Muscle layer of colon (tissue), 2 donors: ENCODE measurements around the gene YPEL3.
"Not testable (repeated sequence)": the region's sequence is repeated elsewhere in the genome, so short reads cannot be mapped to it uniquely, and the experiment has no call there.

Source experiments
- H3K27ac ChIP-seq: one replicate; pipeline ENCODE4 v1.7.0; 2013; ENCODE audit warnings: low read depth, mild to moderate bottlenecking, low read length, moderate library complexity
- H3K27me3 ChIP-seq, 2 donors: one replicate each; pipeline ENCODE4 v1.7.0; 2013; ENCODE audit warnings: low read length in 2 of 2, mild to moderate bottlenecking in 2 of 2; ENCODE audit not compliant: insufficient read depth in 2 of 2, control insufficient read depth in 1 of 2
- H3K36me3 ChIP-seq: one replicate; pipeline ENCODE4 v1.7.0; 2013; ENCODE audit warnings: mild to moderate bottlenecking, low read length; ENCODE audit not compliant: insufficient read depth
- H3K4me1 ChIP-seq: one replicate; pipeline ENCODE4 v1.7.0; 2013; ENCODE audit warnings: mild to moderate bottlenecking, low read length; ENCODE audit not compliant: insufficient read depth
- H3K4me3 ChIP-seq, 2 donors: one replicate each; pipeline ENCODE4 v1.7.0; 2013; ENCODE audit warnings: low read length in 2 of 2, low read depth in 1 of 2, mild to moderate bottlenecking in 1 of 2, moderate library complexity in 1 of 2
- H3K9ac ChIP-seq: one replicate; pipeline ENCODE4 v1.7.0; 2013; ENCODE audit warnings: low read length
- H3K9me3 ChIP-seq: one replicate; pipeline ENCODE4 v1.7.0; 2013; ENCODE audit warnings: mild to moderate bottlenecking, low read length
- donor health status: abdominal sarcoma.
- donor health status: Adenocarcinoma of cecum.

Gene YPEL3

DNA sequence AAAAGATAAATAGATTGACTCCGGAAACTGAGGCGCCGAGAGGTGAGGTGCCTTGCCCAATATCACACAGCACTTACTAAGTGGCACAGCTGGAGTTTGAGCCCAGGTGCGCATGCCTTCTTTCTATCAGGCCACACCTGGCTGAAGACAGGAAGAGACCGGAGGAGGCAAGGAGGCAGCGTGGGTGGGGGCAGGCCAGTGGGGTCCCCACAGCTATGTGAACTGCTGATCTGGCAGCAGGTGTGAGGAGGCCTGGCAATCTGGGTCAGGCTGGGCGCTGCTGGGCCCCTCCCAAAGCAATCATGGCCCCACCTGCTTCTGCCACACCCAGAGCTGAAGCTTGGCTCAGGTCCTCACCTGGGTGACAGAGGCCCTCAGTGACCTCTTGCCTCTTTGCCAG, 19.2 kb upstream of the YPEL3 start:
- H3K36me3 ChIP-seq: peaks cover 59% of the 10 kb centered on the region
- H3K27ac ChIP-seq: no peak overlapping the region
- H3K9me3 ChIP-seq: no peaks in the 10 kb centered on the region

DNA sequence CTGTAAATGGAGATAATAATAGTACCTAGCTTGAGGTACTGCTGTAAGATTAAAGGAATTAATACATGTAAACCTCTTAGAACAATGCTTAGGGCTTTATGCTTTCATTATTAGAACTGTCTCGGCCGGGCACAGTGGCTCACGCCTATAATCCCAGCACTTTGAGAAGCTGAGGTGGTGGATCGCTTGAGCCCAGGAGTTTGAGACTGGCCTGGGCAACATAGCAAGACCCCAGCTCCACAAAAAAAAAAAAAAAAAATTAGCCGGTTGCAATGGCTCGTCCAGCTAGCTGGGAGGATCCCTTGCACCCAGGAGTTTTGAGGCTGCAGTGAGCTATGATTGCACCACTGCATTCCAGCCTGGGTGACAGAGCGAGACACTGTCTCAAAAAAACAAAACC, 18.8 kb upstream of the YPEL3 start:
- H3K4me3 ChIP-seq, H3K4me1 ChIP-seq, H3K9me3 ChIP-seq, H3K27ac ChIP-seq, H3K27me3 ChIP-seq, H3K9ac ChIP-seq: not testable (repeated sequence)
- H3K36me3 ChIP-seq: peaks cover 59% of the 10 kb centered on the region

More for the DNA sequence above, 19.2 kb upstream of the YPEL3 start:
- no peak overlapping the region for H3K4me3 ChIP-seq
- H3K9ac ChIP-seq: no peak overlapping the region
- H3K4me1 ChIP-seq: peaks cover 5% of the 10 kb centered on the region
- no peaks in the 10 kb centered on the region for H3K27me3 ChIP-seq

DNA sequence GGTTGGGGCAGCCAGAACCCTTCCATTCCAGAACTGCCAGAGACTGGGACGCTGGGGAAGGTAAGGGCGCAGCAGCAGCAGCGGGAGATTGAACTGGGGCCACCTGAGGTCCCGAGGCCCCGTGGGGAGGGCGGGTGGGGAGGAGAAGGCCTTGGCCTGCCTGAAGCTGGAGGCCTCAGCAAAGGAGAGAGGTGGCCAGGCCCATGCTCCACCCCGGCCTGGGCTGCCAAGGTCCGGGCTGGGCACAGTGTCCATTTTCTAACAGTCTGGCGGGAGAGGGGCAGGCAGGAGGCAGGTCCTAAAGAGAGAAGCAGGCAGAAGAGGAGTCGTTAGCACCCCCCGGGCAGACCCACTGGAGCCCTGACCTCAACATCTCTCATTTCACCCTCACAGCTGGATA, 18.4 kb upstream of the YPEL3 start:
- H3K9ac ChIP-seq: no peak overlapping the region
- peaks cover 5% of the 10 kb centered on the region for H3K4me1 ChIP-seq
- no peaks in the 10 kb centered on the region for H3K9me3 ChIP-seq
- no peak overlapping the region for H3K4me3 ChIP-seq
- H3K27me3 ChIP-seq: no peaks in the 10 kb centered on the region
- no peak overlapping the region for H3K27ac ChIP-seq
- peaks cover 57% of the 10 kb centered on the region for H3K36me3 ChIP-seq

DNA sequence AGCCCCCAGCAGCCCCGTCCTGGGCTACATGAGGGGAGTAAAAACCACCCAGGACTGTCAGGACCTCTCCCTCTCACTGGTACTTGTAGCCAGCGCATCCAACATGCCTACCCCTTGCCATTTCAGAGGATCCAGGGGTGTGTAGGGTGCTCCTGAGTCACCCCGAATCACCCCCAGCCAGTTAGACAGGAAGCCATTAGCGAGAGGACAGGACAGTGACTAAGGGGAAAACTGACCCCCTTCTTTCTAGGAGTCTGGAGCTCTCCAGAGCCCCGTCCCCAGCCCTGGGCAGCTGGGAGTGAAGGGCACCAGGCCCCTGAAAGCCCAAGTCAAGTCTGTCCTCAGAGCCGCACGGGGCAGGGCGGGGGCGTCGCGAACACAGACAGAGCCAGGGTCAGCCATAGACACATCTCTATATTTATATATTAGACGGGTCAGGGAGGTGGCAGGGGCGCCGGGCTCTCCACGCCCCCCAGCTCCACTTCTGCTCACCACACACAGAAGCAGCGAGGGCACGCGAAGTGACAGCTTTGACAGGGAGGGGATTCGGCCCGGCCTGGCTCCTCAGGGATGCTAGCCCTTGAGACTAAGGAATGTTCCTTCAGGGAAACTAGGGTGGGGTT, 17.8 kb upstream of the YPEL3 start:
- H3K27me3 ChIP-seq: no peaks in the 10 kb centered on the region
- no peak overlapping the region for H3K4me3 ChIP-seq
- H3K36me3 ChIP-seq: peaks cover 53% of the 10 kb centered on the region
- no peaks in the 10 kb centered on the region for H3K9me3 ChIP-seq
- peaks cover 5% of the 10 kb centered on the region for H3K4me1 ChIP-seq
- H3K27ac ChIP-seq: no peak overlapping the region
- no peak overlapping the region for H3K9ac ChIP-seq

DNA sequence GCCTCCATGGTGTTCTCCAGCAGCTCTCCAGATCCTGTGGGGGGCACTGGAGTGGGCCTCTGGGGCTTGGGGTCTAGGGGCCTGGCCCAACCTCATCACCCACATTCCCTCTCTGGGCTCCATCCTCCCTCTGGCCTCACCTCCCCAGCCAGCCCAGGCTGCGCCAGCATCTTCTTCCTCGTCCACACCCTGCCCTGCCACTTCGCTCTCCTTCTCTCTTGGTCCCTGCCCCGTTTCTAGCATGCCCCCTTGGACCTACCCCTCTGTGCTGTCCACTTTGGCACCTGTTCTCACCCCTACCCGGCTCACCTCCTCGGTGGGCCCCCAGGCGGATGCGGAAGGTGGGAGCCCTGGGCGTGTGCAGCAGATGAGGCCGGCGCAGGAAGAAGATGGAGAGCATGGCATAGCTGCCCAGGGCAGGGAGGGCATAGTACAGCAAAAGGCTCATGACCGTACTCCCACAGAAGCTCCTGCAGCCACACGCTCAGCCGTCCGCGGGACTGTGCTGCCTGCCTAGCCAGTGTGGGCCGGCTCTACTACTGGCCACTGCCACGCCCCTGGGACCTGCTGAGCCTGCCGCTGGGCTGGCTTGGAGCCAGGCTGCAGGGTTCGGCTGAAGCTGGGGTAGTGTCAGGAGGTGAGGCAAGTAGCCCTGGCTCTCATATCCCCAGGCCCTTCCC, 17.2 kb upstream of the YPEL3 start, which contains the start of gene GDPD3:
Gene GDPD3, minus strand, starts transcription at position 507 of the 680 bp plus-strand sequence. Its CDS starts 59 bp downstream, at position 448.
- Histone ChIP-seq H3K9ac (no peak within 1 kb of the TSS), H3K36me3 (peaks cover 51% of the 10 kb centered on the region), H3K4me1 (peaks cover 5% of the 10 kb centered on the region)

DNA sequence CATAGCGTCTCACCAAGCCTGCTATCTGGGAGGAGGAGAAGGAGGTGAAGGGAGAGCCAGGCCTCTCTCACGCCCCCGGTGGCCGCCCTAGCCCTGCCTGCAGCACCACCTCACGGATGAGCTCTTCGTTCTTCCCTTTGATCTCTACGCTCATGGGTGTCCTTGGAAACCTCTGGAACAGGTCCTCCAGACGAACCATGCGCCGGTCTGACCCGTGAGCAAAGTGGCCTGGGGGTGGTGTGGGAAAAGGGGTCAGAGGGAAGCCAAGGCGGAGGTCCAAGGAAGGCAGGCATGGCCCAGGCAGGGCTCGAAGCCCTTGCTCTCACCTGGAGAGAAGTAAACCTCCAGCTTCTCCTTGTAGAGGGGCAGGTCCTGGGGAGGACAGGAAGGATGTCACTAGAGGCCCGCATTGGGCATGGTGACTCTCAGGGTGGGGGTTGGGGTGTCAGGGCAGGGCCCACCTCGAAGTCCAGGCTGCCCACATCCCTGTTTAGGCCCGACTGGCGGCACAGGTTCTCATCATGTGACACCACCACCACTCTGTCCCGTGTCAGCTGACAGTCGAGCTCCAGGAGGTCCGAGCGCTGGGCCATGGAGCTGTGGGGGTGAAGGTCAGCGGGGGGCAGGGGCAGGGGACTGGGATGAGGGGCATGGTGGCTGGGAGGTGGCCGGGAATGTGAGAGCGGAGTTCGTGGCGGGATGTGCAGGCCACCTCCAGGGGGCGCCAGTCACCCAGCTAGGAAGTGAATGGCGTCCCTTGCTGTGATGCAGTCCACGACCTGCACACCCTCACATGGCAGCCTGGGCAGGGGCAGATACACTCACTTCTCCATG, 16.4 kb upstream of the YPEL3 start:
- Histone ChIP-seq H3K4me1 (peaks cover 5% of the 10 kb centered on the region), H3K27ac (no peak overlapping the region), H3K27me3 (no peaks in the 10 kb centered on the region), H3K4me3 (no peak overlapping the region), H3K36me3 (peaks cover 49% of the 10 kb centered on the region), H3K9me3 (no peaks in the 10 kb centered on the region), H3K9ac (no peak overlapping the region)

More for the DNA sequence above, 17.2 kb upstream of the YPEL3 start, which contains the start of gene GDPD3:
- H3K4me3 ChIP-seq: no peak within 1 kb of the TSS
- no peaks in the 10 kb centered on the region for H3K9me3 ChIP-seq
- no peaks in the 10 kb centered on the region for H3K27me3 ChIP-seq
- H3K27ac ChIP-seq: no peak within 1 kb of the TSS

DNA sequence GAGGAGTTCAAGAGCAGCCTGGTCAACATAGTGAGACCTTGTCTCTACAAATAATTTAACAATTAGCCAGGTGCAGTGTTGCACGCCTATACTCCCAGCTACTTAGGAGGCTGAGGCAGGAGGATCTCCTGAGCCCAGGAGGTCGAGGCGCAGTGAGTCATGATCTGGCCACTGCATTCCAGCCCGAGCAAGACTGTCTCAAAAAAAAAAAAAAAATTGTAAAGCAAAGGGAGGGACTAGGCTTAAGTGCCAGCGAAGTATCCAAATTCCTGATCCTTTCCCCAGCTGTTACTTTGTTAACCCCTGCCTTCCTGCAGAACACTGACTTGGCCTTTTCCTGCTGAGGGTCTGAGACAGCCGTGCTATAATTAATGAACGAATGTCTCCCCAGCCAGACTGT, 14.6 kb upstream of the YPEL3 start:
- H3K9me3 ChIP-seq: no peaks in the 10 kb centered on the region
- H3K4me3 ChIP-seq: no peak overlapping the region
- H3K27ac ChIP-seq: no peak overlapping the region
- H3K9ac ChIP-seq: no peak overlapping the region
- H3K4me1 ChIP-seq: peaks cover 5% of the 10 kb centered on the region
- peaks cover 39% of the 10 kb centered on the region for H3K36me3 ChIP-seq
- H3K27me3 ChIP-seq: no peaks in the 10 kb centered on the region

DNA sequence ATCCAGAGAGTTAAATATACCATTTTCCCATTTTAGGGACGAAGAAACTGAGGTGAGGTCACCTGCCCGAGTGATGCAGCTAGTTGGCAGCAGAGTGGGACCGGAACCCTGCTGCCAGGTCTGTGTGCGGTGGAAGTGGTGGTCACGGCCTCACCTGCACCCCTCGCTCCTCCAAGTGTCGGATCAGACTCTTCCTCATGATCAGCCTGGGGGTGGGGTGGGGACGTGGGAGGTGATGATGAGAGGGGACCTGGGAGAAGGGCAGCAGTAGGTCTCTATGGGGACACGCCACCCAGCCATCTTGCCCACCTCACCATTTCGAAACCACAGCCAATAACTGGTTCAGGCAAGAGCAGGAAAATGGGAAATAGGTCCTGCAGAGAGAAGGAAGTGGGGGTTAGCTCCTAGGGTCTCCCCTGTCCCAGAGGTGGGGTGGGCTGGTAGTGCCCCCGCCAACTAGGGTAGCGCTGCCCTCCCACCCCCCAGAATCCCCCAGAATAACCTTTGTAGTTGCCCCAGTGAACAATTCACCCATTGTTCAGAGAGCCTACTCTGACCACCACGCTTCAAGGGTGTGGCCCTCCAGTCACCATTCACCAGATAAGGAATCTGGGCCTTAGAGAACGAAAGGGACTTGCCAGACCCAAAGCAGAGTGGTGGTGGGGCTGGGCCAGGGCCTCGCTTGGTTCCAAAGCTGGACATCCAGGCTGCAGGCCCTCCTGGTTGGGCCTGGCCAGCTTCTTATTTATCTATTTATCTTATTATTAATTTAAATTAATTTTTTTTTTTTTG, 12.2 kb upstream of the YPEL3 start:
- Histone ChIP-seq H3K4me3 (no peak overlapping the region), H3K27ac (no peak overlapping the region), H3K27me3 (no peaks in the 10 kb centered on the region), H3K36me3 (peaks cover 35% of the 10 kb centered on the region), H3K9me3 (no peaks in the 10 kb centered on the region), H3K4me1 (peaks cover 1% of the 10 kb centered on the region), H3K9ac (no peak overlapping the region)

DNA sequence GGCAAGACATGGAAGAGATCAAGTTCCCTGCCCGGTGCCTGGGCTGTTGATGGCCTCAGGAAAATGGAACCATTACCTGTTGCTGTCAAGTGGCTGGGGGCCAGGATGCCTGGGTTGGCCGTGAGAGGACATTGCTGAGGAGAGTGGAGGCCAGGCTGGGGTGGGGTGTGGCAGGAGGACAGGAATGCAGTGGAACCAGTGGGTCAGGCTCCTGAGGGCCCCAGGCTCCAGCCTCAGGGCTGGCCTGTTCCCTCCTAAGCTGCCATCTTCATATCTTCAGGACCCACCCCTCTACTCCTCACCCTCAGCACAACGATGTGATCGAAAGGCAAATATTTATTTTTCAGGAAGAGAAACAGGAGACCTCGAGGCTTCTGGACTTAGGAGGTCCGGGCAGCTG, 8.5 kb upstream of the YPEL3 start:
- no peaks in the 10 kb centered on the region for H3K27me3 ChIP-seq
- no peaks in the 10 kb centered on the region for H3K4me1 ChIP-seq
- H3K4me3 ChIP-seq: no peak overlapping the region
- no peak overlapping the region for H3K27ac ChIP-seq
- H3K9me3 ChIP-seq: no peaks in the 10 kb centered on the region
- no peak overlapping the region for H3K9ac ChIP-seq
- H3K36me3 ChIP-seq: peaks cover 21% of the 10 kb centered on the region

DNA sequence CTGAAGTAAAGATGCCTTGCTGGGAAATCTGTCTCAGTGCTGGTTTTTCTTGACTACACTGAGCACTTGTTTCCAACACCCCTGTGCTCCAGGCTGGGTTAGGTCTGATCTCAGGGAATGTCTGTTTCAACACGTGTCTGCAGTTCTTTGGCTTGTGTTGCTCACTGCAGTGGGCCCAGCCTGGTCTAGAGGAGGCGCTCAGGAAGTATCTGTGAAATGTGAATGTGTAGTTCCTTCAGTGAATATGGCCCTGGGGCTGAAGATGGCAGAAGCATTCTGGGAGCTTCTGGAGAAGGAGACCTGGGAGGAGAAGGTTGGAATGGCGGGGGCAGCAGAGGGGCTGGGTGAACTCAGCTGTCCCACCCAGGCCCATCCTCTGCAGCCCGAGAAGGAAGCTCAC, 8.1 kb upstream of the YPEL3 start:
- Histone ChIP-seq H3K9me3 (no peaks in the 10 kb centered on the region), H3K27me3 (no peaks in the 10 kb centered on the region), H3K36me3 (peaks cover 21% of the 10 kb centered on the region), H3K4me3 (no peak overlapping the region), H3K27ac (no peak overlapping the region), H3K9ac (no peak overlapping the region), H3K4me1 (no peaks in the 10 kb centered on the region)
